ENCODE measurements around the gene KCTD10. TPM values are rescaled to one million over a fixed set of nuclear protein-coding genes. Genes with fewer than 3 reads are reported as not detected.

KCTD10 gene
- polyA plus RNA-seq, 2 of the 4 experiments (the other 2 are of a cell fraction): 43.5 to 50.4 TPM

- ChIA-PET POLR2A (no interaction called here), CTCF (interaction anchor here (1.1 kb wide), 1 partner anchor 67 kb away, joined by 3 read pairs; no protein-coding TSS in a partner anchor)
- Histone ChIP-seq H3K4me1 (no peaks in the 10 kb centered on the region), H3K9me3 (no peaks in the 10 kb centered on the region), H3K4me3 (no peak overlapping the region), H3K4me2 (no peak overlapping the region), H3K27ac (no peak overlapping the region)
- no peak for TF ChIP-seq SREBF2 (IDR thresholded peaks at IDR 0.05)
- TF ChIP-seq PHF8 (IDR thresholded peaks at IDR 0.05; ENCODE audit: borderline replicate concordance, low read depth): no peak
- TF ChIP-seq POLR2AphosphoS2 (conservative IDR thresholded peaks at IDR 0.05; ENCODE audit: low read length): no peak
- no peak for TF ChIP-seq FOSB (CRISPR knock-in tag; IDR thresholded peaks at IDR 0.05)
- no peak for TF ChIP-seq ESRRA (IDR thresholded peaks at IDR 0.05; ENCODE audit: borderline replicate concordance, low read length)
- TF ChIP-seq CBX2 (IDR thresholded peaks at IDR 0.05; ENCODE audit: borderline replicate concordance, low read depth): no peak
- no peak for TF ChIP-seq GATA3 (IDR thresholded peaks at IDR 0.05; ENCODE audit: borderline replicate concordance)
- TF ChIP-seq EHMT2 (IDR thresholded peaks at IDR 0.05; ENCODE audit: low read depth): no peak
- TF ChIP-seq CEBPB (IDR thresholded peaks at IDR 0.05): no peak
- TF ChIP-seq HOXB13 (CRISPR knock-in tag; IDR thresholded peaks at IDR 0.05; ENCODE audit: low read depth): no peak
- TF ChIP-seq KDM1A (IDR thresholded peaks at IDR 0.05; ENCODE audit: low read depth): no peak
- no peak for TF ChIP-seq RAD21 (conservative IDR thresholded peaks at IDR 0.05 in 1 of 2, IDR thresholded peaks at IDR 0.05 in 1 of 2)
- no peak for TF ChIP-seq NFE2L2 (conservative IDR thresholded peaks at IDR 0.05; ENCODE audit: low read length)
- TF ChIP-seq RARB (CRISPR knock-in tag; IDR thresholded peaks at IDR 0.05): no peak
- TF ChIP-seq PBX3 (IDR thresholded peaks at IDR 0.05): no peak
- no peak for TF ChIP-seq HEYL (CRISPR knock-in tag; IDR thresholded peaks at IDR 0.05)
- no peak for FAIRE-seq
- ATAC-seq: no peak
- DNase-seq (ENCODE audit: low read depth in 1 of 2, low spot score in 1 of 2): no peak
Measured at GRCh38 chr12:109495012-109495411, 17.9 kb upstream of the KCTD10 start.

GRCh38 chr12:109494348-109494881 is 17.3 kb upstream of the KCTD10 start:
- Histone ChIP-seq H3K4me1 (no peaks in the 10 kb centered on the region), H3K4me3 (no peak overlapping the region), H3K27ac (no peak overlapping the region), H3K4me2 (no peak overlapping the region), H3K9me3 (no peaks in the 10 kb centered on the region)
- ChIA-PET CTCF (interaction anchor here (0.6 to 1.4 kb wide), 4 partner anchors 10 to 386 kb away, joined by 3 to 4 read pairs (median 3); no protein-coding TSS in a partner anchor), POLR2A (no interaction called here)
- TF ChIP-seq KDM1A (IDR thresholded peaks at IDR 0.05; ENCODE audit: low read depth) (no peak), CHD2 (IDR thresholded peaks at IDR 0.05; ENCODE audit: low read length, partially characterized antibody) (no peak), CEBPB (IDR thresholded peaks at IDR 0.05) (no peak), ATOH8 (CRISPR knock-in tag; IDR thresholded peaks at IDR 0.05; ENCODE audit: low read depth) (no peak), EP300 (IDR thresholded peaks at IDR 0.05) (no peak), REST (IDR thresholded peaks at IDR 0.05) (no peak), RNF2 (IDR thresholded peaks at IDR 0.05; ENCODE audit: borderline replicate concordance, low read depth) (no peak), CBX2 (IDR thresholded peaks at IDR 0.05; ENCODE audit: borderline replicate concordance, low read depth) (no peak), KDM5A (IDR thresholded peaks at IDR 0.05) (no peak), CTCF (IDR thresholded peaks at IDR 0.05) (no peak), HES2 (IDR thresholded peaks at IDR 0.05) (no peak), TFCP2L1 (CRISPR knock-in tag; IDR thresholded peaks at IDR 0.05) (no peak), HEYL (CRISPR knock-in tag; IDR thresholded peaks at IDR 0.05) (no peak)
- FAIRE-seq (no peak), DNase-seq (ENCODE audit: low read depth in 1 of 2, low spot score in 1 of 2) (no peak), ATAC-seq (no peak)
- 93% methylated on average over 7 of the region's 7 CpGs for WGBS (ENCODE audit: missing lambda C conversion rate)

Measured in A549 (cell line).